GM19455 (cell line): ENCODE data around the gene LY6G6F.

Source experiments
- ATAC-seq: cut with Tn5 transposase; IDR thresholded peaks from one replicate; pipeline ENCODE4 v1.9.1; 2021; ENCODE audit not compliant: unreplicated experiment

The LY6G6F gene

DNA sequence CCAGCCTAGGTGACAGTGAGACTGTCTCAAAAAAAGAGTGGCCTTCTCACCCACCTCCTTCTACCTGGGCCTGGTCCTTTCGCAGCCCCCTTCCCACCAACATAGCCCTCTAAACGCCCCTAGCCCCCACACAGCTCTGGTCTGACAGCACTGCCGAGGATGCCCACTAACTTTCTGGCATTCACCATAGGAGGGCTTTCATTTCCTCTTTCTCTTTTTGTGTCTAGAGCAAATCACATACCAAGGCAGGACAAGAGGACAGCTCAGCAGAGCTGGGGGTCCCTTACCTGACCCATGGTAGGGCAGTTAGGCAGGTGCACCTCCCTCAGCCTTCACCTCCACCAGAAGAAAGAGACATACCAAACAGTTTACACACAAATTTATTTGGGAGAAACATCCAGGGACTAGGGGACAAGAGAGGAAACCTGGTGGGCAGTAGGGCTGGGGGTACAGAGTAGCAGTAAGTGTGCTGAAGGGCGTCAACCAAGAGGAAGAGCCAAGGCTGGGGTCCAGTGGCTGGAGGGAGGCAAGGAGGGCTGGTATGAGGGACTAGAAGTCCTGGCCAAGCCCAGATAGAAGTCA, 30.3 kb upstream of the LY6G6F start:
- no peak for ATAC-seq

DNA sequence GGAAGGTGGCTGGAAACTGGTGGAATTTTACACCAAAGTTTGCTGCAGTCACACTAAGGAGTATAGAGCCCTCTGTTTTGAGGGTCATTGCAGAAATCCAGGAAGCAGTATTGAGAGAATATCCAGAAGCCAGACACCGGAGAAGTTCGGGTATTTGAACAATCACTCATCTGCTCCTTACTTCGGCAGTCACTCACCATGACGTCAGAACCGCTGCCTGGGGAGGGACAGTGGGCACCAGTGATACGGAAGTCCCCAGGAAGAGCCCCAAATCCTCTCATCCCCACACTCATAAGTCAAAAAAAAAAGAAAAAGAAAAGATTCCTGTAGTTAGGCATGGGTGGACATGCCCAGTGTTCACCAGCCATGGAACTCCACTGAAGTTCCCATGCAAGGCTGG, 29.8 kb upstream of the LY6G6F start:
- no peak for ATAC-seq

DNA sequence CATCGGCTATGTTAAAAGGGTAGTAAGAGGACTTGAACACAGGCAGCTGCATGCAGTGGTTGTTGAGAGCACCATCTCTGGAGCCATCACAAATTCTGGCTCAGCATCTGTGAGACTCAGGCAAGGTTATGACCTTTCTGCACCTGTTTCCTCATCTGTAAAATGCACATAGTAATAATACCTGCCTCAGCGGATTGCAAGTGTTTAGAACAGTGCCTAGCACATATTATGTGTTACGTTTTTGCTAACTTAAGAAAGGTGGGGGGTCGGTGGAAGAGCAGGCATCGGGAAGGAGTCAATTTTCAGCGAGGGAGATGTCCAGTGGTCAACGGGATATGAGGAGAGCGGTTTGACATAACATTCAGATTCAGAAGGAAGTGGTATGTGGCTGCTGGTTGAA, 28.7 kb upstream of the LY6G6F start:
- ATAC-seq, result no peak

DNA sequence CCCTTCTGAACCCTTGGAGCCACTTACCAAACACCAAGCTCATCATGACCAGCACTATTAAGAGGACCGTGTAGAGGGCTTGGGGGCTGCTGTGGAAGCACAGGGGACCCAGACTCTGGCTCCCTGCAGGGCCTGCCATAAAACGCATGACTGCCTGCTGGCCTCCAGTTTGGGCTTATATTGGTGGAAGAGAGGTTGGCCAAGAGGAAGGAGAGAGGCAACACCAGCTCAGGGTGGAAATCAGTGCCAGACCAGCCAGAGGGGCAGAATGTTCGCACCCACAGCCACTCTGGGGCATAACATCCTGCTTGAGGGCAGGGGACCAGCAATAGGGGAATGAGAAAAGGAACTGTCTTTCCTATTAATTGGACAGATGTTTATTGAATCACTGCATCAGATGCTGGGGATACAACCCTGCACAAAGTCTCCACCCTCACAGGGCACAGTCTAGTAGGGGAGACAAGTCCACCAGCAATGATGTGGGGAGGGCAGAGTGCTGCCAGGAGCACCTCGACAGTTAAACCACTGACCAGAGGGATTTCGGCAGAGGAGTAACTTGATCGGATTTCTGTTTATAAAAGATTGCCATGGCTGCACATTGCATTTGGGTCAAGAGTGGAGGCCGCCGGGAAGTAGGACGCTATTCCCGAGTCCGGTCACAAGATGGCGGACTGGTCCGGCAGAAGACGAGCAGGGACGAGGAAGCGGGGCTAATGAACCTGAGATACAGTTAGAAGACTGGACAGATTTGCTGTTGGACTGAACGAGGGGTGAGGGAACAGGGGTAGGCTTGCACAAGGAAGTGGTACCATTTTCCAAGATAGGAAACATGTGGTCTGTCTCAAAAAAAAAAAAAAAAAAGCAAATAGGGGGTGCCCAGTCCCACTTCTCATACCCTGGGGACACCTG, 26.2 kb upstream of the LY6G6F start, which contains the start of gene LY6G5C:
TSS of gene LY6G5C (minus strand) at position 842 of the 909 bp plus-strand sequence. CDS start at position 148, 694 bp downstream.
- no peak for ATAC-seq

DNA sequence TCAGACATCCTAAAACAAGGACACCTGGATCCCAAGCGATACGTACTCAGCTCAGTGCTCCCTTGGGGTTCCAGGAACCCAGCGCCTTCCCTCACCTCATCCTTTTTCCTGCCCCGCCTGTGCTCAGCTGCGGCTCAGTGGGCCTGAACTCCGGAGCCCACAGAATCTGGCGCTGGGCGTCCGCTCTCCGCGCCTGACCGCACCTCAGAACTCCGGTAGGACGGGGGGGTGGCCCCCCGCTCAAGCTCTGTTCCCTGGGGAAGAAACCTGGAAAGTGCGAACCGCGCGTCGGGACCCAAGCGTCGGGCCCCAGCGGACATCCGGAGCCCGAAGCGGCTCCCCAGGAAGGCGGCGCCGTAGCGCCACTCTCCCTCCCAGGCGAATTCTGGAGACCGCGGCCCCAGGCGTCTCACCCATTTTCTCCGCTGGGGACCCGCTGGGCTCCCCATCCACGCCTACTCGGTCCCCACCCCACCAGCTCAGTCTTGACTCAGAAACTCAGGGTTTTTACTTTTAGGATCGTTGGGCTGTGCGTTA, 25.5 kb upstream of the LY6G6F start:
- ATAC-seq, result no peak

DNA sequence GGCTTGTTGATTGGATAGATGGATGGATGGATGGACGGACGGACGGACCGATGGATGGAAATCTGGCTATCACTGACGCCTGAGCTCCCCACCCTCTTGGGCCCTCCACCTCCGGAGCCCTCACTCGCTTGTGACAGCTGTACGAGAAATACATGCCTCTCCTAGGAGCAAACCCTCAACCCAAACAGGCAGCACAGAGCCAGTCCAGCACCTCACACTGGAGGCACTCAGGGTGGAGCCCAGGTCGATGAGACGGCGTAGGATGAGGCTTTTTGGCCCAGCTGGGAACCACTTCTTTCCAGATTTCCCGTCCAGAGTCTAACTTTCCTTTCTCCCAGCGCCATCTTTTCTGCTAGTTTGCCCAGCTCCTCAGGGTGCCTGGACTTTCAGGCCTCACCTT, 23.1 kb upstream of the LY6G6F start:
- ATAC-seq, result no peak

DNA sequence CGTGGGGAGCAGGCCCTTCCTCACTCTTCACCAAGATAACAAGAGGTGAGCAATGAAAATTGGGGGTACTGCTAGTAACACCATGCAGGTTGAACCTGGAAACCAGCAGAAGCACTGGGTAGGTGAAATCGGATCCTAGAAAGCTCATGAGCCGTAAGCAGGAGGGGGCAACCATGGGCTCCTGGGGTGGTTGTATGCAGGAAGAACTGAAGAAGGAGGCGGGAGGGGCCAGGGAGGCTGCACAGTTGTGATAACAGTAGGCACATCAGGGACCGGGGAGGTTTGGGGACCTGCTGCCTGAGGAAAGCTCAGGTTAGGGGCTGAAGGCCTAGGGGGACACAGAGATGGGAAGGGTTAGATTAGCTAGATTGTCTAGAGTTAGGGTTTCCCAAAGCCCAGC, 20.2 kb upstream of the LY6G6F start:
- ATAC-seq, result no peak

DNA sequence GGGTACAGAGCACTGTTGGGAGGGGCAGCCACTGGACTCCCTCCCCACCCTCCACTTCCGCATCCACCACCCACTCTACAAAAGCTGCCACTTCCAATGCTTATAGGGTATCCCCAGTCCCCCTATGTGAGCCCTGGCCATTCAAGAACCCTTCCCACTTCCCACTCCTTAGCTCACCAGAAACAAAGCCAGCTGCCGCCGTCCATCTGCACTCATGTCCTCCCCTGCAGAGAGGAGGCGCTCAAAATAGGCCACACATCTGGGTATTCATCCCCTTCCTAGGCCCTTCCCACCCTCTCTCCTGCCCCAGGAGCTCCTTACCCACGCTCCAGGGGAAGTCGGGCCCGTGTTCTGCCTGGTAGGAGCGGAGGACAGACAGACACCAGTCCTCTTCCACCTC, 19.3 kb upstream of the LY6G6F start:
- ATAC-seq, result no peak

DNA sequence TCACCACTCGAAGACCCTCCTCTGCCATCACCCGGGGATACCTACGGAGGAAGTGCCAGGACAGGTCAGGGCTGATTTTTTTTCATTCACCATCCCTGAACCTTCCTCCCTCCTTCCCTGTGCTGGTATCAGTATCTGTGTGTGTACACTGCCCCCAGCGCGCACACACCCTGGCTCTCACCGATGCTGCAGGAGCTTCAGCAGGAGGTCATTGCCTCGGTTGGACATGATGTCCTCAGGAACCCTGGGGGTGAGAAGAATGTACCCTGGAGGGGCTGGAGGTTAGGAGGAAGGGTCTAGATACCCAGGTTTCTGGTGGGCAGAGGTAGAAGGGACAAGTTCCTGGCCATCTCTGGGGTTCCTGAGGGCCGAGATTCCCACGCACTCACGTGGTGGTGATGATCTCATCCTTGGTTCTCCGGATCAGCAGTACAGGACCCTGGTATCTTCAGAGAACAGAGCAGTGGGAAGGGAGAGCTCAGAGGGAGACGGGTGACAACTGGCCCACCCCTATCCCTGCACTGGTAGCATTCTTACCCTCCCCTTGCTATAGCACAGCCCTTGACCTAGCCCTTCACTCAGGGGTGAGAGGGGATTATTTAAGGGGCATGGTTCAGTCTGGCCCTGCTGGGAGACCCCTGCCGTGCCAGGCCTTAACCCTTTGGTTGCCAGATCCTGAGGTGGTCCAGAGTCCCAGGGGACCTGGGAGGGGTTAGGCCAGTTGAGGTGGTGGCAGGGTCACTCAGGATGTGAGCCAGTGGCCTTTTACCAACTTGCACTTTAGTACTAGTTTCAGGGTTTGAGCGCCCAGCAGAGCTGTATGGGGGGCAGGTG, 18.6 kb upstream of the LY6G6F start:
- no peak for ATAC-seq

DNA sequence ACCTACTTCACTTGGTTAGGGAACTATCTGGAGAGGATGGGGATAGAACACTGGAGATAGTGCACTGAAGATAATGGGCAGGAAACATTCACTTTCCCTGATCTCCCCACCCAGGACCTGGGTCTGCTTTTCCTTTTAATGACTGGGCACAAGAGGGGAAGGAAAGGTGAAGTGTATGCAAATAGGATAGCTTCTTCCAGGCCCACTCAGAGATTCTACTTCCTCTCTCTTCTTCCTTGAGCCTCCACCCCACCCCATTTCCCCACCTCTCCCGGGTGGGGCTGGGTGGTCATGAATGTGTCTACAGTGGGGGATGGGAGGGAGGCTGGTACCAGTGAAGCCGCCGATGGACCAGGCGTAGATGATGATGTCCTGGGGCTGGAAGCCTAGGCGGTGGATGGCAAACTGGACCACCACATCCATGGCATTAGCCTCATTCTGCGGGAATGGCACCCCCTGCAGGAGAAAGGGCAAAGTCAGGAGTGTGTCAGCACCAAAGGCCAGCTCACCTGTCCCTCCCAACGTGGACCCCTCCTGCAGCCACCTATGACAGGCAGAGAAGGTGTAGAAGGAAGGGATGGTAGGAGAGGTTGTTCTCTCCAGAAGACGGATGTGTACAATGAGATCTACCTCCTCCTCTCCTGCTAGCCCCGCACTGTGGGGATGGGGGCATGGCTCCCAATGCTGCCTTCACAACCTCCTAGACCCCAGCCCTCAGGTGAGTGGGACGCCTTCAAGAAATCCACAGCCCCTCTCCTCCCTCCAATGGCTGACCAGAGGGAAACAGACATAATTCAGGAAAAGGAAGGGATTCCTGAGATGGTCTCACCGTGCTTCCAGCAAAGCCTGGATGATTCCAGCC, 17.2 kb upstream of the LY6G6F start:
- ATAC-seq, result no peak

DNA sequence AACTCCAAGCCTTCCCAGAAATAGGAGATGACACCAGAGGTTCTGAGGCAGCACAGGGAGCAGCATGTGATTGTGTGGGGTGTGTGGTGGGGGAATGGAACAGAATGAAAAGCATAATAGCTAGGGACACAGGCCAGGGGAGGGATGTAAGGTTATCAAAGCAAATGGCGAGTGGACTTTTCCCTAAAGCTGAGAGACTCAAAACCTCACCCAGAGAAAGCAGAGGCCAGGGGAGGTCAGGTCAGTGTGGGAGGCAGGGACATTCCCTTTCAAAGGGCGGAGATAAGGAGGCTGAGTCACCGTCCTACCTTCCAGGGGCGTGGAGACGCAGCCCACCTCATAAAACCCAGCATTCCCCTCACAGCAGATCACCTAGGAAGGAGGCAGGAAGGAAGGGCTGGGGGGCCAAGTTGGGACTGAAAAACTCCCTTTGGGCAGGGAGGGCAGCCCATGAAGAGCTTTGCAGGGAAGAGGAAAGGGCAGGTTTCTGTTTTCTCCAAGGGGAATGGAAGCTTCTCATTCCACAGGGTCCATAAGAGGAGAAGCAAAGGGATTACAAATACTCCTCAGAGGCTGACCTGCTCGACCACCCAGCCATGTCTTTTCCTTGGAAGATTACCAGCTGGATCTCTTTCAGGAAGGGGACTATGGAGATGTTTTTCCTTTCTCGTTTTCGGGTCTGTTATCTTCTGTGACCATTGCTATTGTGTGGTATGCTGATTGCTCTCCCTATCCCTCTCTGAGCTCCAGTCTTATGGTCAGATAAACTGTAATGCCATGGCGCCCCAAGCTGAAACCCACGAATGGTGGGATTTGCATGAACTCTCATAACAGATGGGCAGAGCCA, 16.2 kb upstream of the LY6G6F start:
- no peak for ATAC-seq

DNA sequence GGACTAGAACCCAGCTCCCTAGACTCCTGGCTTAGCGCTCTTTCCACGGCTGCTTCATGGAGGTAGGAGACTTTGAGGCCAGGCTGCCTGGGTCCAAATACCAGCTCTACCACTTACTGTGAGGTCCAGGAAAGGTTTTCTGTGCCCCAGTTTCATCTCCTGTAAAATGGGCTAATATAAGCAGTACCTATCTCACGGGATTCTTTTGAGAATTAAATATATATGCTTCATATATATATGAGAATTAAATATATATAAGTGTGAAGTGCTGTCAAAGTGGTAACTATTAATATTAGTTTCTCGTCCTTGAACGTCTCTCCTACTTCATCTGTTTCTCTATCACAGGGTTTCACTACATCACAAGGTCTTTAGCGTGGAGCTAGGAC, 15.6 kb upstream of the LY6G6F start:
- no peak for ATAC-seq

DNA sequence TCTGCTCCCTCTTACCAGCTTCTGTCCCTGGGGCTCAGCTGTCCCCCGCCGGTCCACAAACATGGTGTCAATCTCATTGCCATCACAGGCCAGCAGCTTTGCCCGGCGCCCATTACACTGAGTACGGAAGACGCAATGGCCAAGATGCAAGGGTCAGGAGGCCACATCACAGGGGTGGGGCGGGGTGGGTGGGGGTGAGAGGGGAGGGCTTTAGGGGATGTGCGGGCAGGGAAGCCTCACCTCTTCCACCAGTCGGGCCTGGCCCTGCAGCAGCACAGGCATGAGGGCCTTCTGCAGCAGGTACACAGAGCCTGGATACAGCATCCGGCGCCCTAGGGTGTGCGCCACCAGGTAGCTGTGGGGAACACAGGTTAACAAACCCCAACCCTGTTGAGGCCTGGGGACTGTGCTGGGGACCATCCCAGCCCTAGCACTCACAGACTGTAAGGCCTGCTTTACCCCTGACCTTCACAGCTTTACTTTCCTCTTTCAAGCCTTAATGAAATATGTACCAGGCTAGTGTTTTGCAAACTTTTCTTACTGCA, 15.0 kb upstream of the LY6G6F start:
- ATAC-seq, result no peak

DNA sequence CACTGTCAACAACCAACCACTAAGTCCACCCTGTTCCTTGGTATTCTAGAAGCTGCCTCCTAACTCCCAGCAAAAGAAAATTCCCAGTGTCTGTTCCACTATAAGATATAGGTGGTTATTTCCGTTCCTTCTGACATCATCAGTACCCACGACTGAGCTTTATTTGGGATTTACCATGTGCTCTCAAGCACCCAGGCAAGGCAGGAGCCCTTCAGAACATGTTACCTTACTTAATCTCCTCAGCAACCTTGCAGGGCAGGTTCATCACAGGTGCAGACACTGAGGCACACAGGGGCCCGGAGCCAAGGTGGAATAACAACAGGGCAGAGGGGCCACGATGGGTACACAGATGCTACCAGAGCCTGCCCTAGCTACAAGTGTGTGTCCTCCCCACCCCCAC, 14.3 kb upstream of the LY6G6F start:
- no peak for ATAC-seq

DNA sequence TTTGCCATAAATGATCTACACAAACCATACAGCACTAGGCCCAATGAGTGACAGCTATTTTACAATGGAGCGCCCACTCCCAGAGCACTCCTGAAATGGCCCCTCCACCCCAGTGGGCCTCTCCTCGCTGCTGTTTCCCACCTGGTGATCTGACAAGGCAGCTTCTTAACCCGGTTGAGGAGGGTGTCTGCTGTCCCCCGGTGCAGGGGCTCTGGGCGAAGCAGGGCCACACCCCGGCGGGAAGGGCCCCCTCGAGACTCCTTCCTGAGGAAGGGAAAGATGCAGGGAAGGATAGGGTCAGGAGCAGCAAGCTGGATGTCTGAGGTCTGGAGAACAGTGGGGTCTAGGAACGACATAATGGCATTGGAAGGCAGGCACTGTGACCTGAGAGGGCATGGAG, 13.8 kb upstream of the LY6G6F start:
- ATAC-seq, result no peak

DNA sequence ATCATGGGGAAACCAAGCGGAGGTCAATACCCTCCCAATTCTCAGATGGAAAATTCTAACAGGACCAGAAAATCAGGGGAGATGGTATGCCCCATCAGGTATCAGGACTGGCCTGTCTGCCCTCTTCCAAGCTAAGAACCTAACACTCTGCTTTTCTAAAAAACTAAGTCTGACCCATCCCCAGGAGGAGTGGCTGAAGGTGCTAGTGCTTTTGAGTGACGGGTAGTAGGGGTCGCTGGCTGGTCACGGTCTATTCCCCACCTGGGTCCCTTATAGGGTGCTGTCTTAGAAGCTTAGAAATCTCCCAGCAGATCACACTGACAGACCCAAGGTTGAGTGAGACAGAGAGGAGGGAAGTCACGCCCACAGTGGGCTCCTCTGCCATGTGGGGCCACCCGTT, 13.1 kb upstream of the LY6G6F start:
- ATAC-seq, result no peak

DNA sequence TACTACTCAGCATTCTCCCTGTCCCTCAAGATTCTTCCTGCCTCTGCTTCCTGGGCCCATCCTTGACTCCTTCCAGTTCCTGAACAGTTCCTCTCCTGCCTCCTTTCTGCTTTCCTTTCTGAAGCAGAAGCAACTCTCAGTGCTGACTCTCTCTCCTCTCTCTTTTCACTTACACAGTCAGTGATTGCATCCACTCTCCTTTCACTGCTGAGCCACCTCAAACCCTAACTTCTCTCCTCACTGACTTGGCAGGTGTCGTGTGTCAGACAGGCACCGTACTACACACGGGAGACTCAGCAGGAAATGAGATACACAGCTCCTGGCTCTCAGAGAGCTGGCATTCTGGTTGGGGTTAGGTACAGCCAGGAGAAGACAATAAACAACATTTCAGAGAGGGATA, 9.1 kb upstream of the LY6G6F start:
- no peak for ATAC-seq

DNA sequence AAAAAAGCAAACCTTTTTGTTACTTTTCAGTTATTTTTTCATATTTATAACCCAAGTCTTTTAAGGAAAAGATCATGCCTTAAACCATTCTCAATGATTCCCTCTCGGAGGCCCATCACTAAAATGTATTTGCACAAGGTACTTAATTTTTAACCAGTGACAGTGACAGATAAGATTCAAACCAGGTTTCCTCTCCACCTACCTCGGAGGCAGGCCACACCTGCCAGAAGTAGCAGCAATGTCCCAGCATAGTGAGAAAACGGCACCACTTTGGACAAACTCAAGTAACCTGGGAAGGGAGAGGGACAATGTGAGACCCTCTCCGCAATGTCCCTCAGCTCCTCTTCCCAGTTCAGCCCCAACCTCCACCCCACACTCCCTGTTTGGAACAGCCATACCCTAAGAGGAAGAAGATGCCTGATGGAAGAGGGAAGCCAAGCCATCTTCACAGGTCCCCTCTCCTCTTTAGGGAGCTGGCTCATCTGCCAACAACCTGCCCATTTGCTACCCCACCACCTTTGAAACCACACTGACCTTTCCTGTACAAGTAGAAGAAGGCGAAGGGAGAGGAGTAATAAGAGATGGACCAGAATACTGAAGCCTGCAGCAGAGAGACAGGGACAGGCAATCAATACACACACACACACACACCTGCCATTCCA, 5.8 kb upstream of the LY6G6F start:
- ATAC-seq, result no peak
